Fibroblast of skin of back (primary cell): Measurements from ENCODE around the gene SLC34A1.

Source experiments
- DNase-seq: peaks from one replicate; pipeline ENCODE4 v3.0.0-alpha.2; 2013

The SLC34A1 gene

DNA sequence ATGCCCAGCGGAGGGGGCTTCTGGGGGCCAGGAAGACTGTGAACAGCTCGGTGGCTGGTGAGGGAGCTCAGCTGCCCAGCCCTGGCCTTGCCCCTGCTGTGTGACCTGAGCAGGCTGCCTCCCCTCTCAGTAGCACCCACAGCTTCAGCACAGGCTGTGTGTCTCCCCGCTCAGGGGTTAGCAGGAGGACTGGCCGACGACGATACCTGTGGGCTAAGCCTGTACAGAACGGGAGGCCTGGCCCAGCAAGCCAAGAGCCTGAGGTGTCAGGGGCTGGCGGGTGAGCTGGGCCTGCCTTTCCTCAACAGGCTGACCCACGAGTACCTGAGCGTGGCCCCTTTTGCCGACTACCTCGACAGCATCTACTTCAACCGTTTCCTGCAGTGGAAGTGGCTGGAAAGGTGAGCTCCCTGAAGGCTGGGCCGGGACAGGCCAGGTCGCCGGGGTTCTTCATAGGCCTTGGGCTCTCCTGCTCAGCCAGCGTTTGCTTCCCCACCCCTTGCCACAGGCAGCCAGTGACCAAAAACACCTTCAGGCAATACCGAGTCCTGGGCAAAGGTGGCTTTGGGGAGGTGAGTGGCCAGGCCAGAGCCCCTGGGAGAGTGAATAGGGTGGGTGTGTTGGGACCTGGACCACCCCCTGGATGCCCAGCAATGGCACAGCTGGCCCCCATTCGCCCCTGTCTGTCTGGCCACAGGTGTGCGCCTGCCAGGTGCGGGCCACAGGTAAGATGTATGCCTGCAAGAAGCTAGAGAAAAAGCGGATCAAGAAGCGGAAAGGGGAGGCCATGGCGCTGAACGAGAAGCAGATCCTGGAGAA lies 48.8 kb downstream of the SLC34A1 start:
- DNase-seq = no peak

DNA sequence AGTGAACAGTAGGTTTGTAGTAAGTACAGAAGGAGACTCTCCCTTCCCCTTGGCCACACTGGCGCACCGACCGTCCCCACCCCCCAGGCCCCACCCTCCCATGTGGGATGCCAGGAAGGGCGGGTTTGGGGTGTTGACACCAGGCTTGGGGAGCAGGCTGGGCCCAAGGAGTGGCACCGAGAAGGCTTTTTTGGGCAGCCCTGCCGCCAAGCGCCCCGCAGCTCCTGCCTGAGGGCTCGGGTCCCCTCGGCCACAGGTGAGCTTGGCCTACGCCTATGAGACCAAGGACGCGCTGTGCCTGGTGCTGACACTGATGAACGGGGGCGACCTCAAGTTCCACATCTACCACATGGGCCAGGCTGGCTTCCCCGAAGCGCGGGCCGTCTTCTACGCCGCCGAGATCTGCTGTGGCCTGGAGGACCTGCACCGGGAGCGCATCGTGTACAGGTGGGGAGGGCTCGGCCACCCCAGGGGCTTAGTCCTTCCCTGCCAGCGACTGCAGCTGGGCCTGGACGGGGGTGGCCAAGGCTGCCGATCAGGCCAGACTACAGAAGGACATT lies 49.5 kb downstream of the SLC34A1 start:
- DNase-seq = no peak

DNA sequence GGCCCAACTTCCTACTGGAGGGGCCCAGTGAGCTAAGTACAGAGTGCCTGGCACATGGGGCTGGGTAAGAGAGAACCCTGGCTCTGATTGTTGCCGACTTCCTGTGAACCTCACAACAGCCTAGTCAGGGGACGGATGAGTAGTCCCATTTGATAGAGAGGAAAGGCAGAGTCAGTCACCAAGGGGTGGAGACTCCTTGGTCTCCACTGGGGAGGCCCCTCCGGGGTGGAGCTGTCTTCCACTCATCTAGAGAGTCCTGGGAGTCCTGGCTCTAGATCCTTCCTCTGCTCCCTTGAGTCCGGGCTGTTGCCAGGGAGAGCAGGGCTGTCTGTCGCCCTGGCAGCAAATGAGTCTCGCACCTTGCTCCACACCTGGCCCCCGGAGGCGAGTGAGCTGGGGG lies 50.2 kb downstream of the SLC34A1 start:
- no peak for DNase-seq

DNA sequence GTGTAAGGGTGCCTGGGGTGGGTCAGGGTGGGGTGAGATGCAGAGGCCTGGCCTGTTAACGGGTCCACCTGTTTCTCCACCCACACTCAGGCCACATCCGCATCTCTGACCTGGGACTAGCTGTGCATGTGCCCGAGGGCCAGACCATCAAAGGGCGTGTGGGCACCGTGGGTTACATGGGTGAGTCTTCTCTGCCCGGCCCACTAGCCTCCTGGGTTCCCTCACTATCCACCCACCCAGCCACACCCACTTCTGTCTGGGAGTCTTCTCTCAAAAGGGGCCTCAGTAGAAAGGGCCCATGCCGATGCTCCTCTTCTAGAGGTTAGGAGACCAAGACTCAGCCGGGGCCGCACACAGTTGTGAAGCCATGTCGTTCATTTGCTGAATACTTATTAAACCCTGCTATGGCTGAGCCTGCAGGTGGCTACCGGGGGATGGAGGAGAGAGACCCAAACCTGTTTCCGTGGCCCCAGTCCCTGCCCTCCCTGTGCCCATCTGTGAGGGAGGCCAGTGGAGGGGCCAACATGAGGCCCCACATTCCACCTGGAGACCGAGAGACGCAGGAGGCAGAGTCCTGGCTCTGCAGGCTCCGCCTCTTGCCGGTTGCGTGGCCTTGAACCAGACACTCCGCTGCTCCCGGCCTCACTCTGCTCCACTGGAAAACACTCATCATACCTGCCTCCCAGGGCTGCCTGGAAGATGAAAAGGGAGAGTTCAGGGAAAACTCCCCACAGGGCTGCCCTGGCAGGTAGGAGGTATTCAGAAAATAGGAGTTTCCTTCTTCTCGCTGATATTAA lies 50.9 kb downstream of the SLC34A1 start:
- no peak for DNase-seq

DNA sequence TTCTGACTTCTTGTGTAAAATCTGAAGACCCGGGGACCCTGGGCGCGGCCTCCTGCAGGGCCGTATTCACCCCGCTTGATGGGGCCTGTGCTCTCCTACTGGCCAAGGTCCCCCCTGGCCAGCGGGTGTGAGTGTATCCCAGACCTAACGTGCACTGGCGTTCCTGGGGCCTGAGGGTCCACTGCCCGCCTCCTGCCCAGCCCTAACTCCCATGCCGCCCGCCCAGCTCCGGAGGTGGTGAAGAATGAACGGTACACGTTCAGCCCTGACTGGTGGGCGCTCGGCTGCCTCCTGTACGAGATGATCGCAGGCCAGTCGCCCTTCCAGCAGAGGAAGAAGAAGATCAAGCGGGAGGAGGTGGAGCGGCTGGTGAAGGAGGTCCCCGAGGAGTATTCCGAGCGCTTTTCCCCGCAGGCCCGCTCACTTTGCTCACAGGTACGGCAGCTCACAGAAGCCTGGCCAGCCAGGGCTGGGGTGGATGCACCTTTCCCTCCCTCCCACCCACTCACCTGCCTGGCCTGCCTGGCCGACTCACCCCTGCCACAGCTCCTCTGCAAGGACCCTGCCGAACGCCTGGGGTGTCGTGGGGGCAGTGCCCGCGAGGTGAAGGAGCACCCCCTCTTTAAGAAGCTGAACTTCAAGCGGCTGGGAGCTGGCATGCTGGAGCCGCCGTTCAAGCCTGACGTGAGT lies 51.8 kb downstream of the SLC34A1 start:
- DNase-seq = no peak

DNA sequence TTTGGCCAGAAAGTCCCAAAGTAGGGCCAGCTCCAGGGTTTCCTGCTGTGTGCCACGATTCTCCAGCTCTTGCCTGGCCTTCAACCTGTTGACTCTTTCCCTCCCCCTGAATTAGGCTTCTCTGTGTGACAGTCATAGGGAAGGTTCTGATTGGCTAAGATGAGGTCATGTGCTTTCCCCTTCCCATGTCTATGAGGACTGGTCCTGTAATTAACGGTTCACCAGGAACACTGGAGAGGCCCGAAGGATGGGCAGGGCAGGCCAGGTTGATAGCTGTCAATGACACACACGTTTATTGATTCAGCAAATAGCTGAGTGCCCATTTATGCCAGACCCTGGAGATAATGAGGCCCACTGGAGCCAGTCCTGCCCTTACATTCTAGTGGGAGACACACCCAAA lies 53.4 kb downstream of the SLC34A1 start:
- DNase-seq = no peak

DNA sequence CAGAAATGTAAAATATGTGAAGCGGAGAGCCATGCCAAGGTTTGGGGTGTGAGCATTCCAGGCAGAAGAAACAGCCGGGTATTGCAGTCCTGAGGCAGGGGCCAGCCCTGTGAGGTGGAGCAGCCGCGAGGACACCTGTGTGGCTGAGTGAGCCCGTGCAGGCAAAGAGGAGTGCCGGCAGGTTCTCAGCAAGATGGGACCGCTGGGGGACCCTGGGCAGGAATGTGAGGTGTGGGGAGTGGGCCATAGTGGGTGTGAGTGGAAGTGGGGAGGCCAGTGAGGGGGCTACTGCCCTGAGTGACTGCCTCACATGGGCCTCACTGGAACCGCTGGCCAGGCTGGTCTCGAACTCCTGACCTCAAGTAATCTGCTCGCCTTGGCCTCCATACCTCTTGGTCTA lies 54.2 kb downstream of the SLC34A1 start:
- DNase-seq = no peak

DNA sequence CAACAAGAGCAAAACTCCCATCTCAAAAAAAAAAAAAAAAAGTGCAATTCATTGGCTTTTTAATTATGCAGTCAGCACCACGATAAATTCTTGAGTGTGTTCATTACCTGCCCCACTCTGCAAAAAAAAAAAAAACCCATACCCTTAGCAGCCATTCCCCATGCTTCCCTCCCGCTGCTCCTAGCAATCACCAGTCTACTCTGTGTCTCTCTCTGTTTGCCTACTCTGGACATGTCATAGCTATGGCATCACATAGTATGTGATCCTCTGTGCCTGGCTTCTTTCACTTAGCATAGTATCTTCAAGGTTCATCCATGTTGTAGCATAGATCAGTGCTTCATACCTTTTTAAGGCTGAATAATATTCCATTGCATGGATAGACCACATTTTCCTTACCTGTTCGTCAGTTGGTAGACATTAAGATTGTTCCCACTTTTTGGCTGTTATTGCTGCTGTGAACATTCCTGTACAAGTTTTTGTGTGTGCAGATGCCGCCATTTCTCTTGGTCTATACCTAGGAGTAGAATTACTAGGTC lies 55.4 kb downstream of the SLC34A1 start:
- DNase-seq = no peak

DNA sequence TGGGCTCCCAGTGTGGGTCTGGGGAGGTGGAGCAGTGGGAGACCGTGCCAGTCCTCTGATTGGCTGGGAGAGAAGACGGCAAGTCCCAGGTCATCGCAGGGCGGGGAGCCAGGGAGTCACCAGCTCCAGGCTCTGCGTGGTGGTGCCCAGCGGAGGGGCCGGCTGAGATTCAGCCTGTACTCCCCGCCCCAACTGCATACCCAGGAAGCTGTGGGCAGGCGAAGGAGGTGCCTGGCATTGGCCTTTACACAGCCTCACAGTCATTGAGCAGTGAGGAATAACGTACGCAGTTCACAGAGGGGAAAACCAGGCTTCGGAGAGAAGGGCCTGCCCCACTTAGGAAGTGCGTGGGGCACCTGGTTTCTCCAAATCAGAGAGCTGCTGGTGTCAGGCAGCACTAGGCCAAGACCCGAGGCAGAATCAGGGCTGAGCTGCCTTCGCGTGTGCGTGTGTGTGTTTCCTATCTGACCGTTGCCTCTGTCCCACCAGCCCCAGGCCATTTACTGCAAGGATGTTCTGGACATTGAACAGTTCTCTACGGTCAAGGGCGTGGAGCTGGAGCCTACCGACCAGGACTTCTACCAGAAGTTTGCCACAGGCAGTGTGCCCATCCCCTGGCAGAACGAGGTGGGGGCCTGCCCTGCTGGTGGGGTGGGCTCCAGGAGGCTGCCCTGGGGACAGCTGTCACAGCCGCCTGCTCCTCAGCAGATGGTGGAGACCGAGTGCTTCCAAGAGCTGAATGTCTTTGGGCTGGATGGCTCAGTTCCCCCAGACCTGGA lies 56.2 kb downstream of the SLC34A1 start:
- DNase-seq = no peak

DNA sequence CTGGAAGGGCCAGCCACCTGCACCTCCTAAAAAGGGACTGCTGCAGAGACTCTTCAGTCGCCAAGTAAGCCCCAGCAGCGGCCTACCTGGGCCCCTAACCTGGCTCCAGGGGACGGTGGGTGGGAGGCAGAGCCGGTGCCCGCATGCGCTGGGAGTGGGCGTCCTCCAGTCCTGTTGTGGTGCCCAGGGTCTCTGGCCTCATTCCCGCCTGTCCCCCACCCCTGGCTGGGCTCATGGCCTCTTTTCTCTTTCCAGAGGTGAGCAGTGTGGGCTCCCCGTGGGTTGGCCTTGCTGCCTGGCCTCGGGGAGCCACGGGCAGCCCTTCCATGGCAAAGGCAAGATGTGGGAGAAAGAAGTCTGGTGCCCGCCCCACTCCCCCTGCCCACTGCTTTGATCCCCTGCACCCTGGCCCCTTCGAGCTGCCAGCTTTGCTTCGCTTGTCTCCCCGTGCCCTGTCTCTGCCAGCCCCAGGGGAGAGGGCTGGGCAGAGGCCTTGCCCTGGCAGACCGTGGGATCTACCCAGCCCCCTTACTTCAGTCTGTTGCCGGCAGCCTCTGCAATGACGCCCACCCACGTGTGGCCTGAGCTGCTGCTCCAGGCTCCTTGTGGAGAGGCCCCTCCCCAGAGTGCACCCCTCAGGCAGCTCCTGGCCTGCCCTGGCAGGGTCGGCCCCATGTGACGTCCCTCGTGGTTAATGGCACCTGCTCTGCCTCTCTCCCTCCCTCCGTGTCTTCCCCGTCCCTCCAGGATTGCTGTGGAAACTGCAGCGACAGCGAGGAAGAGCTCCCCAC lies 57.0 kb downstream of the SLC34A1 start:
- no peak for DNase-seq

DNA sequence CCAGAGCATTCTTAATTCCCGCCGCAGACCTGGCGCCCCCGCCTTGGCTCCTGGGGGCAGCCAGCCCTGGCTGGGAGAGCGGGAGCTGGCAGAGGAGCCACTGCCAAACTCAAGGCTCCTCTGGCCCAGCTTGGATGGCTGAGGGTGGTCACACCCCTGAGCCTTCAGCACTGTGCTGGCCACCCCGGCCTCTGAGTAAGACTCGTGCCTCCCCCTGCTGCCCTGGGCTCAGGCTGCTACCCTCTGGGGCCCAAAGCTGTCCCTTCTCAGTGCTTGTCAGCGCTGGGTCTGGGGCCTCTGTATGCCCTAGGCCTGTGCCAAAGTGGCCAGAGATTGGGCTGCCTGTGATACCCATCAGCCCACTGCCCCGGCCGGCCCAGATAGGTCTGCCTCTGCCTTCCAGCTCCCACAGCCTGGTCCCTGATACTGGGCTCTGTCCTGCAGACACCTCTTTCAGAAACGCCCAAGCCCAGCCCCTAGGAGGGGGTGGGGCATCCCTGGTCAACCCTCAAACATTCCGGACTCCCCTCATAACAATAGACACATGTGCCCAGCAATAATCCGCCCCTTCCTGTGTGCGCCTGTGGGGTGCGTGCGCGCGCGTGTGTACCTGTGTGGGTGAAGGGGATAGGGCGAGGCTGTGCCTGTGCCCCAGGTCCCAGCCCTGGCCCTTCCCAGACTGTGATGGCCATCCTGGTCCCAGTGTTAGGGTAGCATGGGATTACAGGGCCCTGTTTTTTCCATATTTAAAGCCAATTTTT lies 58.0 kb downstream of the SLC34A1 start:
- no peak for DNase-seq

DNA sequence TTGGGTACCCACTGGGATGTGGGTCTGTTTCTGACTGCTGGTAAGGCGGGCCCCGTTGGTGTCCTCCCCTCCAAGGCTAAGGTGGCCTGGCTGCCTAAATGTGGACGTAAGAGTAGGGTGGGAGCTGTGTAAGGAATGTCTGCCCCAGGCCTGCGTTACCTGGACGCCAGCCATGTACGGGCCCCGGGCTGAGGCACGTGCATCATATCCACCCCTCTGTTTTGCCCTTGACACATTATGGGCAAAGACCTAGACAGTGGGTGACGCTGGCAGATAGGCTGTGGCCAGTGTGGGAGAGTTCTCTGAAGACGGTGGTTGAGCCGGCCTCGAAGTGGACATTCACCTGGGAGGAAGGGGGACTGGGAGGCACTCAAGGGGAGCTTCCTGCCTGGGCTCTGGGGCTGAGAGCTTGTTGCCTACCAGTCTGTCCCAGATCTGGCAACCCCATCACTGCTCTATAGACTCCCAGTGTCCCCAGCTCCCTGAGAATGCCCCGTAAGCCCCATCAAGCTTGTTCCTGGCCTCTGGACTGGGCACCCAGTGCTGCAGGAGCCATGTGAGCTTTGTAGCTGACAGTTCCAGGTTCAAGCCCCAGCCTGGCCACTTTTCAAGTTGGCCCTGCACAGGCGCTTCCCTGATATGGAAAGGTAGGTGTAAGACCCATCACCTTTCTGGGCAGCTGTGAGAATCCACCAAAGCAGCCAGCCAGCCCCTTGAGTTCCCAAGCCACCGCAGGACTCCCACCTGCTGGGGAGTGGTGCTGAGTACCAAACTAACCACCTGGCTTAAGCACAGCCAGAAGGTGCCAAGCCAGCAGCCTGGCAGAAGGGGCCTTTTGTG lies 59.1 kb downstream of the SLC34A1 start:
- DNase-seq = no peak

DNA sequence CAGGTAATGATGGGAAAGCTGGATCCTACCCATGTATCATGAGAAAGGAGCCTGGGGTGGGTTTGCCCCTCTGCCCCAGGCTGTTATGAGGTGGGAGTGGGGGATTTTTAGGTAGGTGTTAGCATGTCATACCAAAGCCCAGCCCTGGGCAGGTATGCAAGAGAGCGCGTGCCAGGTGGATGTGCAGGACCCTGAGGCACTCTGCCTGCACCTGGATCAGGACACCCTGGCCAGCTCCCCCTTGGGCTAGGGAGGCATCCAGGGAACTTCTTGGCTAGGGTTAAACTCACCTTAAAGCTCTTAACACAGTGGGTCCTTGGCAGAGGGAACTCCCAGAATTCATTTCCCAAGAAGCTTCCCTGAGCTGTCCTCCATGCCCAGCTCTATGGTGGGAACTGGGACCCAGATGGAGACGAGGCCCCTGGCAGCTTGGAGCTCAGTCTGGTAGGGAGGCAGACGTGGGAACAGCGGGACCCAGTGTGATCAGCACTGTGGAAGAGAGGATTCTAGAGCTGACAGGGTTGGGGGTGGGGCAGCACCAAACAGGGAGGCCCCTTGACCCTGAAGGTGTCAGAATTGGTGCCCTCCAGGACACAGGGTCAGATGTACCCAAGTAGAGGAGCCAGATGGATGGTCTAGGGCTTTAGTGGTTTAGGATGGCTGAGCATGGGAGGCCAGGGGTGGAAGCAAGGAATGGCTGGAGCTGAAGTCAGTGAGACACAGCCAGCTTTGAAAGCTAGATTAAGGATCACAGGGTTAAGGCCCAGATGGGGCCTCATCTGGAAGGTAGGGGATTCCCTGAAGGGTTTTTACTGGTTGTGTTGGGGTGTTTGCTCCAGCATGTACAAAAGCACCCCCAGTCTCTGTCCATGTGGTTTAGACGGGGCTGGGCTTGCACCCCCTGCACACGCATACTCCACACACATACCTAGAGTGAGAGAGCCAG lies 60.1 kb downstream of the SLC34A1 start:
- no peak for DNase-seq

DNA sequence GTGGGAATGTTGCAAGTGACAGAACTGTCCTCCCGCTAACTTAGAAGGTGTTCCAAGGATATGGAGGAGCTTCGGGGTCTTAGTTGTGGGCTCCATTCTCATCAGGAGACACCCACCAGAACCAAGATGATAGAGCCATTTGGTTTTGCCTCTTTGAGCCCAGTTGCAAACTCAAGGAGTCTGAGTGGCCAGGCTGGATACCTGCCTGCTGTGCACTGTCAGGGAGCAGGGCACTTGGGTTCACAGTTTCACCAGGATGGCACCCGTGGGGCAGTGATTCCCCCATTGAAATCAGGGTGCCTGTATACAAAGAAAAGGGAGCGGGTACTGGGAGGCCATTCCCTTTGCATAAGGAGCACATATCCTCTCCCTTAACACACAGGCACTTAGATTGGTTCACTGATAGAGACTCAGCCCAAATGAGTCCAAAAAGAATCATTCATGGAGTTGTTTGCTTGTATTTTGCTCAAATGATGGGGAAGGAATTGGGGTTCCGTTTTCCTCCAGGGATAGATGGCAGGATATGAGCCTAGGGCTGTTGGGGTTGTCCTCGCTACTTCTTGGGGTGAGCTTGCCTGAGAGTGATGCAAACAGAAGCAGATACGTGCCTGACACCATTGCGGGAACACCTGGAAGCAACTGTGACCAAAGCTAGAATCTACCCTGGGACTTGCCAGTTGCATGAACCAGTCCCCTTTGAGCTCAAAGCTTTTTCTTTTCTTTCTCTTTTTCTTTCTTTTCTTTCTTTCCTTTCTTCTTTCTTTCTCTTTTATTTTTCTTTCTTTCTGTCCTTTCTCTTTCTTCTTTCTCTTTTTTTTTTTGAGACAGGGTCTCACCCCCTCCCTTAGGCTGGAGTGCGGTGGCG lies 61.0 kb downstream of the SLC34A1 start:
- no peak for DNase-seq

DNA sequence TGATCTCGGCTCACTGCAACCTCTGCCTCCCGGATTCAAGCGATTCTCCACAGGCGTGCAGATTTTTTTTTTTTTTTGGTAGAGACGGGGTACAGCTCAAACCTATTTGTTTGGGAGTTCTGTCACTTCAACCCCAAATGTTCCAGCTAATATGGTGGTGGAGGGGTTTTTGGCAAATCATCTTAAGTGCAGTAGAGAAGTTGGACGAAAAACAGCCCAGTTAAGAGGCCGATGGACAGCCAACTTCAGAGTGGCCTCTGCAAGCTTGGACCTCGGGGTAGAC lies 61.6 kb downstream of the SLC34A1 start:
- DNase-seq = no peak

DNA sequence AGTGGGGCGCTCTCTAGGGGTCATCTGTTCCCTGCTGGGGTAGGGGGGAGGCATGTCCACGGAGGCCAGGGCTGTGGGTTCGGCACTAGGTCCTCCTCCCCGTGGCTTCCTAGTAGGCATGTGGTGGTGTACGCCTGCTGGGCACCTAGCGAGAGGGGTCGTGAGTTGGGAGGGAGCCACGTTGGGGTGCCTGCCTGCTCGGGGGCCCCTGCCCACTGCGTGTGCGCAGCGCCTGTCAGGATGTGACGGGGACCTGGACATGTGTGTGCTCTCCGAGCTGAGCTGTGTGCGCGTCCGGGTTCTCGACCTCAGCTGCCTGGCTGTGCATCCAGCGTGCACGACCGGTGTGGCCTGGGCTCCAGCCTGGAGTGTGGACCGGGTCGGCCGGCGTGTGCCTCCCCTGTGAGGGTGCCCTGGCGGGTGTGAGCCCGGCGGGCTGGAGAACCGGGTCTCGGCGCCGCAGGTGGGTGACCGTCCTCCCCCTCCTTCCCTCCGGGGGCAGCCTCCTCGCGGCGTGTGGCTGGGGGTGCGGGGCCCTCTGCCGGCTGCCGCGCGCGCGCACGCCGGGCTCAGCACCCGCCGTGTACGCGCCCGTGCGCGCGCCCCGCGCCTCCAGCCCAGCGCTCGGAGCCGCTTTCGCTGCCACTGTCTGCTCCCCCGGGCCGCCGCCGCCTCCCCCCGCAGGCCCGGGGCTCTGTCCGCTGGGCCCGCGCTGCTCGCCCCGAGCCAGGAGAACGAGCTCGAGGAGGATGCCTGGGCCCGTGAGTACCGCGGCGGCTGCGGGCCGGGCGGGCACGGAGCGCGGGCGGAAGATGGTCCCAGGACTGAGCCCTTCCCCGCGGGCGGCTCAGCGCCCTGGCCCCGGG lies 62.2 kb downstream of the SLC34A1 start, which contains the start of gene PRR7:
TSS of gene PRR7 (plus strand) at position 615 of the 866 bp plus-strand sequence. CDS start 8,254 bp downstream, outside the sequence.
- peak; percentile 70 for DNase-seq
